ENCODE measurements around the gene SLMAP.

SLMAP gene

DNA sequence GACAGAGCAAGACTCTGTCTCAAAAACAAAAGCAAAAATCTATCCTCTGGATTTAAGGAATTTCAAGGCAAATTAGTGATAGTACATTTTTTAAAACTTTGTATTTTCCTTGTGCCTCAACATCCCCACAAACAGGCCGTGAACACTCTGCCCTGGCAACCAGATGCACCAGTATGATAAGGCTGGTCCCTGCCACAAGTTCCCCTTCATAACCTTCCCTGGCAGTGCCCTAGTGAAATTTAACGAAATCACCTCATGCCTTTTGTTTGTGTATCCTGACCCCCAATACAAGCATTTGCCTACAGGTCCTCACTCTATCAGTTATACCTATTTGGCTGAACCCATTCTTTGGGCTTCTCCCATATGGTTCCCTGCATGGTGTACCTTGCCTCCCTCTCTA lies 144.7 kb downstream of the SLMAP start:
- no peak for DNase-seq

DNA sequence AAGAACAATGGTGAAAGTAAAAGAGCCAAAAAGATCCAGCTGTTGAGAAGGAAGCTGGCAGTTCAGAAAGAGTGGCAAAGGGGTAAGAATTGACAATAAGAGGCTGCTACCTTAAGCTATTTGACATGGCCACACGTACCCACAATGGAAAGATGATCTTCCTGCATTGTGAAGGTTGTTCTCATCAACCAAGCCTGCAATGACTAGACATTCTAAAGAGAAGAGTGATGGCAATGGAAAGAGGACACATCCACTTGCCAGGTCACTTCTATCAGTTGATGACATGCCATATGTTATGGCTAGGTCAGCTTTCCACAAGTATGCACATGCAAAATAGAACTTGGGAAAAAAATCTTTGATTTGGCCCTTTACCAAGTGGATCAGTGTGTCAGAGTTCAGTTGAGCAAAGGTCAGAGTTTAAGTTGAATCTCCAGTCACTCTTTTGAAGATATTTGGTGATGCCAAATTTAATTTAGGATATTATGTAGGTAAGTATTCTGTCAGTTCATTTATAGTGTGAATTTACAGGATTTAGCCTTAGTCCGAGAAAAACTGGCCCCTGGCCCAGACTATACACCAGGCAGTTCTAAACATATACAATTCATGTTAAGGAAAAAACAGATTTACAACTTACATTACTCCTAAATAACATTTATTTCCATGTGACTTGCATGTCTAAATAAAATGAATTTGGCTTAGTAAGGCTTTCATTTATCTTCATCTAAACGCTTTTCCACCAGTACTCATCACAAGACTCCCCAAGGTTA lies 147.2 kb downstream of the SLMAP start:
- no peak for DNase-seq

DNA sequence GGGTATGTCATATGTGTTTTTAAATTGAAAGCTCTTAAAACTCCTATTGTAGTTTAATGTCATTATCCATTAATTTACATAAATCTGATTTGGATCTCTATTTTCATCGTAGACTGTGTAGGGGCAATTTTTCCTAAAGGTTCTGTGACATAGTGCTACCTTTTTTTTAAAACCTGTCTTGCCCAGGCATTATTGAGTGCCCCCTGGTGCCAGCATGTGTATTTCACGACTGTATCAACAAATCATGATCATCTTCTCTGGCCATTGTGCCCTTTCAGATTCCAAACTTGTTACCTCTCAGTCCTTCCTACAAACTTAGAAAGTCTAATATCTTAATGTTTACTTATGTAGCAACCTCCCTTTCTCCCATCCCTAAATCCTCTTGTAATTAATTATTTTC lies 154.9 kb downstream of the SLMAP start:
- DNase-seq, result no peak

DNA sequence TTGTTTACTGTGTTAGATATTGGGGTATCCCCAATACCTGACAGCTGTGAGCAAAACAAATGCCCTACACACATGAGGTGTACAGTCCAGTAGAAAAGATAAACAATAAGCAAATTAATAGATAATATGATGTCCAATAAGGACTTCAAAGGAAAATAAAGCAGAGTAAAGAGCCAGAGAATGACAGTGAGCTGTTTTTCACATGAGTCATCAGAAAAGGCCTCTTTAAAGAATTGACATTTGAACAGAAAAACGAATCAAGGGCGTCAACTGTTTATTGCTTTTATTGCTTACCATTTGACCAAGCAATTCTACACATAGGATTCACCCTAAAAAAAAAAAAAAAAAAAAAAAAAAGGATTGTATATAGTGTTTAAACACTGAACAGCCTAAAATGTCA lies 155.5 kb downstream of the SLMAP start:
- DNase-seq, result no peak

DNA sequence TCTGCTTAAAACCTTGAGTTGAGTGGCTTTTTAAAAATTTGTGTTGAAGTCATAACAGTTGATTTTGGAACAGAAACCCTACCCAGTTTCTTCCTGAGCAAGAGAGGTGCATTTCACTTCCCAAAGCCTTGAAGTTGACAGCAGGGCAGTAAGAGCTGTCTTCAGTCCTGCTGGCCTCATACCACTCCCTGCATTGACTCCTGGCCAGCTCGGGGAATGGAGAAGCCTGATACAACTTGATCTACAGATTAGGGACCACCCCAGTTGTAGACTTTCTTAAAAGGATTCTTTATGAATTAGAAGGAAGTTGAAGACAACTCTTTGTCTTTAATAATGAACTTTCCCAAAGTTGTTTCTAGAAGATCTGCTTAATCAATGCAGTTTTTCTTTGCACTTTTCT lies 161.5 kb downstream of the SLMAP start:
- no peak for DNase-seq

DNA sequence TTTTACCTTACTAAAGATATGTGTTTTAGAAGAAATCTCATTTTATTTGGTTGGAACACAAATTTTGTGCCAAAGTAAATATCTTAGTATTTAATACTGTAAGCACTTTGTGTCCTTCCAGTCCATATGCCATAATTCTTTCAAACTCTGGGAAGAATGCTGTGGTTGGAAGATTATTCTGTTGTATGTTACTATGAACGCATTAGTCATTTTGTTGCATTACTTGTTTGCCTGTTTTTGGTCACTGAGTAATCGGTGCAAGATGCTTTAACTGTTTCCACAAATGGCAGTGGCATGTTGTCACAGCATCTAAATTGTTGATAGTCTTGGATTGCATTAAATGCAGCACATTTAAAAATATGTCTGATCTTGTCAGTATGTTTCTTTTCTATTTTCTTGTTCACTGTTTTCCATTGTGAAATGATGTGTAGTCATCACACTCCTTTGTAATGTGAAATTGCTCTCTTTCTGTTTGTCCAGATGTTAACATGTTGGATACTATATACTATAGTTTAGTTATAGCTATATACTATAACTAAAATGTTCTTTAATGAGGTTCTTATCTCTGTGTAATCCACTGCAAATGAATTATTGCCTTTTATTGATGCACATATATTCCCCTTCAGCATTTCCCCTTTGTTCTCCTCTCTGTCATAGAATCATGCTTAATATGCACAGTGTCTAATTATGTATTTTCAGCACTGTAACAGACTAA lies 162.2 kb downstream of the SLMAP start:
- no peak for DNase-seq

DNA sequence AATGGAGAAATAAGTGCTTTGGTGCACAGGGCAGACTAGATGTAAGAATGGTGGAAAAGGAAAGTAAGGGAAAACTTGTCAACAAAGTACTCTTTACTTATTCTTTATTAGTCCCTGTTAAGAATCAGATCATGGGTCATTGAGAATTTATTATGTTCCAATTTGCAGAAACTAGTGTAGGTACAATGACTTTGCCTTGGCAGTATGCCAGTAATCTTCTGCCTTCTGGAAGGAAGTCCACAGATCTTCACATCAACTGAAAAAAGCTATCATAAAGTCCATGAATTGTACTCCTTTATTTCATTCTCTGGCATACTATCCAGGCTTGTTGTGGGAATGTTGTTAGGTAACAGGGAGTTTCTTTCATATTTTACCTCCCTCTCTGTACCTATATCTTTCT lies 163.9 kb downstream of the SLMAP start:
- DNase-seq, result no peak

DNA sequence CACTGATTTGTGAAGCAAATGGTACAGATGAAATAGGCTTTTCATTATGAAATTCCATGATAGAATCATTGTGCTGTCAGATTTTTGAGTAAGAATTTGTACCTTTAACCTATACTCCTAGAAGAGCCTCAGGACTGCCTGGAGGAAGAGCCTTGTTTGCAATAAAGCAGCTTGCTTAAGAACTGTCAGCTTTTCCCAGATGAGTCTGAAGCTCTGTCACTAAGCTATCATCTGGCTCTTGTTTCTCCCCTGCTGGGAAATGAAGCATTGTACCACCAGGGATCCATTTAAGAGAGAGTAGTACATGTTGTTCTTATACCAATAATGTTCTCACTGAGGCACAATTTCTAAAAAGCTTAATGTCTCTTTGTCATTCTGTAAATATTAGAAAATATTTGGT lies 167.0 kb downstream of the SLMAP start:
- peak; percentile 5 for DNase-seq

DNA sequence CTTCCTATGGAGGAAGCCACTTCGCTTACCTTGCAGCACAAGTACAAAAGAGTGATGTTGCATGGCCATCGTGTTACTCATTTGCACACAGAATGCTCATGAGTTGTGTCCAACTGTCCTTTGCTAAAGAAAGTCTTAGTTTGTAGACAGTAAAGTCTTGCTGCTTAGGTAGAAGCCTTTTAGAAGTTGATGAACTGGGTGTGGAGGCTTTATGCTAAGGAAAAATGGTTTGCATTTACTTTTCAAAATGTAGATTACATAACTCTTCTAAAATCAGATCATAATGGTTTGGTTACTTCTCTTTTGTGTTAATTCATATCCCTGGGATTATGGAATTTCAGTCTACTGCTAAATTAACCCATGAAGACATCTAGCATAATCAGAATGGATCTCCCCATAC lies 167.6 kb downstream of the SLMAP start:
- DNase-seq, result no peak

DNA sequence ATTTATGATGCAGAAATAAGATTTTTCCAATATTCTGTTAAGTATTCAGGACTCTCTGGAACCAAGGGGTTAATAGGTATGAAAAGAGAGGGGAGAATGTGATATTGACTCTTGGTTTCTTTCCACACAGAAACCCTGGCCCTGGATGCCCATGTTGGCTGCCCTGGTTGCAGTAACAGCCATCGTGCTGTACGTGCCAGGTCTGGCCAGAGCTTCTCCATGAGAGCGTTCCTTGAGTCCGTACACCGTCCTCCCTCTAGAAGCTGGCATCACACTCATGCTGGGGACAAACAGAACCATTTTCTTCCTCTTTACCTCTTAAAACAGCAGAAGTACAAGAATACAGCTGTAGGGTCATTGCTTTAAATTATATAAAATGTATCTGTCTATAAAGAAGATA lies 171.1 kb downstream of the SLMAP start:
- DNase-seq, result no peak

DNA sequence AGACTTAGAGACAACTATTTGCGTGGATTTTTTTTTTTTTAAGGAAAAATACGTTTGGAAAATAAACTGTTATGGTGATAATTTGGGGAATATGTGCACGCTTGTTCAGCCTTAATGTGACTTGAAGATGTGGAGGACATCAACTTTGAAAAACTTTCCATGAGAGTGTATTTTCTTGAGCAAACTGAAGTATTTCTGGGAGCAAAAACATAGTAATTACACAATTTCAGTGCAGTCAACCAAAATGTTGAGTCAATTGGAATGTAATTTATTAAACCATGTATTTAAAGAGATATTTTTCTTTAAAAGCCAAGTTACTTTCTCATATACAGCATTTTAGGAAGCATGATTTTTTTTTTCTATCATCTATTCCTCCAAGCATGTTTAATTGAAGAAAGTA lies 171.8 kb downstream of the SLMAP start:
- DNase-seq, result no peak

DNA sequence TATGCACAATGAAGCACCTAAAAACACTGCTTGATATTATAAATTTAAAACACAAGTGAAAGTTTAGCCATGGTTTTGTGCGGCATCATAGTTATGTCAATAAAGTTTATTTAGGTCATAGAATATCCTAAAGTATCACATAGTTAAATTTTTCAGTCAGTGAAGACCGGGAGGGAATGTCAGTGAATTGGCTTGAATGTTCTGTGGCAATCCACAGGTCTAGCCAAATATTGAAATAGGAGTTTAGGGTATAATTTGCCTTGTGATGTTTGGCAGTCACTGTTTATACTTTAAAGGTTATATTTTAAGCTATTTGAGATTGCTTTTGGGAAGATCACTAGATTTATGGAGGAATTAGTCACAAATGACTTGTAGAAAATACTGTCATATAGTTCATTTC lies 172.4 kb downstream of the SLMAP start:
- DNase-seq, result no peak

DNA sequence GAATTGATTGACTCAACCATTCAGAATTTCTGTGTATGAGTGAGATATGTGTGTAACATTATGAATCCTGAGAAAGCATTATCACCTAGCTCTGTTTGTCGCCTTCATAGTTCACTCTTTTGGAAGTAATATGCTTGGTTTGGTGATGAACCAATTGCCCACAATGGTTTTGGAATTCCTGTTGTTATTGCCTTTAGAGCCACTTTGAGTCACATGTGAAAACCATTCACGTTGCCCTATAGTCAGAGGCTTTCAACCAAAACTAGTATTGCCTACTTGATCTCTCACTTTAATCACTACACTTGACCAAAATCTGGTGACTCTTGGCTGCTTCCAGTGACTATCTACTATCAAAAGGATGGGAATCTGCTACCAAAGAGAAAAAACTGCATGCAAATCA lies 173.9 kb downstream of the SLMAP start:
- DNase-seq, result no peak

DNA sequence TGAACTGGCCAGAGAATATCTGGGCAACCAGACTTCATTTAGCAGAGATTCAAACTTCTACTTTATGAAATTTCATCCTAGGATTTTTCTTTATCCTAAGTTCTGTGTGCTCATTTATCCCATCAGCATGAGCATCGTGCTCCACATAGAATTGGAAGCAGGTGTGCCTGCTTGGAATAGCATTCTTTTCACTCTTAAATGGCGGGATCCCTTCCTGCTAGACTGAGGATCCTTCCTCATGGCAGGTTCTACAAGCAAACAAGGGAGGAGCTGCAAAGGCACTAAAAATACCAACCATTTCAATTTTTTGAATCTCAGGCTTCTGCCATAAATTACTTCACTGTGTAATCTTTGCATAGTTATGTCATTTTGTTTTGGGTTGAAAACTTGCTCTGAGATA lies 177.5 kb downstream of the SLMAP start:
- no peak for DNase-seq

DNA sequence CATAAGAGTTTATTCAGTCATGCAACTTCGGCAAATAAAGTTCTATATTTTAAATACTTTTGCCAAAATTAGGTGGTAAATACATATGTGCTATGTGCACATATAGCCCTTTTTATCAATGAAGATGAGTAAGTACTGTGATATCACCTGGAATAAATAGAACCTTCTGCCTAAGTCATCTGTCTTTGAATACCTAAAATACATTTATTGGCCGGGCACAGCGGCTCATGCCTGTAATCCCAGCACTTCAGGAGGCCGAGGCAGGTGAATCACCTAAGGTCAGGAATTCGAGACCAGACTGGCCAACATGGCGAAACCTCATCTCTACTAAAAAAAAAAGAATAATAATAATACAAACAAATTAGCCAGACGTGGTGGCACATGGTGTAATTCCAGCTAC lies 178.3 kb downstream of the SLMAP start:
- no peak for DNase-seq

DNA sequence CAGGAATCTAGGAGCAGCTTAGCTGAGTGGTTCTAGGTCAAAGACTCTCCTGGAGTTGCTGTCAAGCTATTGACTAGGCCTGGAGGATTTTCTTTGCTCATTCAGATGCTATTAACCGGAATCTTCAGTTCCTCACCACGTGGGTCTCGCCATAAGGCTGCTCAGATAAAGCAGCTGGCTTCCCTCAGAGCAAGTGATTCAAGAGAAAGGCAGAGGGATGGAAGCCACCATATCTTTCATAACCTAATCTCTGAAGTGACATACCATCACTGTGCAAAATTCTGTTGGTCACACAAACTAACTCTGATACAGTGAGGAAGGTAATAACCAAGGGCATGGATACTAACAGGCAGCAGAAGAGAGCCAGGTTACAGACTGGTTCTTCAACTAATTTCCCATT lies 179.4 kb downstream of the SLMAP start:
- no peak for DNase-seq

DNA sequence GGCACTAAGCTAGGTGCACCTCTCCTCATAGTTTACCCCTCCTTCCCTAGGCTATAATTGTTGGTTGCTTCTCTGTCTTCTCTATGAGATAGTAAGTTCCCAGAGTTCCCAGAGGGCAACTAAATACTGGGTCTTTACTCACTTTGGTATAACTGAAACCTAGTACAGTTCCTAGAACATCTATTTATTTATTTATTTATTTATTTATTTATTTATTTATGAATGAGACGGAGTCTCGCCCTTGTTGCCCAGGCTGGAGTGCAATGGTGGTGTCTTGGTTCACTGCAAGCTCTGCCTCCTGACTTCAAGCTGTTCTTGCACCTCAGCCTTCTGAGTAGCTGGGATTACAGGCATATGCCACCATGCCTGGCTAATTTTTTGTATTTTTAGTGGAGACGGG lies 181.0 kb downstream of the SLMAP start:
- DNase-seq, result no peak

DNA sequence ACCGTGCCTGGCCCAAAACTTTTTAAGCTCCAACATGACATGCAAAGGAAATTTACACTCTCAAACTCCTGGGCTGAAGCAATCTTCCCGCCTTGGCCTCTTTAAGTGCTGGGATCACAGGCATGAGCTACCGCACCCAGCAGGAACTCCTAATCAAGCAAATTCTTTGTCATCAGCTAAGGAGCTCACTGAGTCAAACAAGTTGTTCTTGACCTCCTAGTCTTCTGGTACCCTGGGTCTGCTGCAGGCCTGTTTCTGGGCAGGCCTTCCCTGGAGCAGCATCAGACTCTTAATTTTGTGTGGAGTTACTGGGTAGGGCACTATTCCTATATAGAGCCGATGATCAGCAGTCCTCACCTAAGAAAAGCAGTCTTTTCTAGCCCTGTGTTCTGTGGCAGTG lies 183.7 kb downstream of the SLMAP start:
- no peak for DNase-seq

DNA sequence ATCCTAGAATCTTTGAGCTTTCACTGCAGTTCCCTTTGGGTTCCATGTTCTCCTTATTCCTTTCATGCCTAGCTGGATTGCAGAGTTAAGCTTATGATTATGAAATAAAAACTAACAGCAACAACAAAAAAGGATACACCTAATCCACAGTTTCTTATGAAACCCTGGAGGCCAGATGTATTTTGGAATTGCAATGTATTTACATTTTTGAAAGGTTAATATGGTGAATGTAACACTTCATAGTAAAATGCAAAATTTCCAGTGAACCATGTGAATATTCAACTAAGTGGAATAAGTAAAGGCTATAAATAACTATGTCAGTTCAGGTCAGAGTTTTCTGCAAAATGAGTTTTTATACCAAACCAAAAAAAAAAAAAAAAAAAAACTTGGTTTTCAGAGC lies 186.3 kb downstream of the SLMAP start:
- DNase-seq, result no peak

DNA sequence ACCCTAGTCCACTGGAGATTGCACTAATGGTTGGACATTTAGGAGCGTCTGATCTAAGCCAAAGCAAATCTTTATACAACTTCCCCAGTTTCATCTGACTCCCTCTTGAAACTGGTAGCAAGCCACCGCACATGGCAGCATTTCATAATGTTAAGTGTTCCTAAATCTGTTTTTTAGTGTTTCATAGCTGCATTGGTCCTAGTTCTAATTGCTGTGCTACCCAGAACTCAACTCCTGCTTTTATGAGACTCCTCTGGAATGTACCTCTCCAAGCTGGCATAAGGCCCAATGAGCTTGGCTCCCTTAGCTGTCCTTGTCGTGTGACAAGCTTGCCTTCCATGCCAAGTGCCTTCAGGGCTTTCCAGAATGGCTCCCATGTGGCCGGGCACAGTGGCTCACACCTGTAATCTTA lies 186.8 kb downstream of the SLMAP start:
- DNase-seq, result no peak

DNA sequence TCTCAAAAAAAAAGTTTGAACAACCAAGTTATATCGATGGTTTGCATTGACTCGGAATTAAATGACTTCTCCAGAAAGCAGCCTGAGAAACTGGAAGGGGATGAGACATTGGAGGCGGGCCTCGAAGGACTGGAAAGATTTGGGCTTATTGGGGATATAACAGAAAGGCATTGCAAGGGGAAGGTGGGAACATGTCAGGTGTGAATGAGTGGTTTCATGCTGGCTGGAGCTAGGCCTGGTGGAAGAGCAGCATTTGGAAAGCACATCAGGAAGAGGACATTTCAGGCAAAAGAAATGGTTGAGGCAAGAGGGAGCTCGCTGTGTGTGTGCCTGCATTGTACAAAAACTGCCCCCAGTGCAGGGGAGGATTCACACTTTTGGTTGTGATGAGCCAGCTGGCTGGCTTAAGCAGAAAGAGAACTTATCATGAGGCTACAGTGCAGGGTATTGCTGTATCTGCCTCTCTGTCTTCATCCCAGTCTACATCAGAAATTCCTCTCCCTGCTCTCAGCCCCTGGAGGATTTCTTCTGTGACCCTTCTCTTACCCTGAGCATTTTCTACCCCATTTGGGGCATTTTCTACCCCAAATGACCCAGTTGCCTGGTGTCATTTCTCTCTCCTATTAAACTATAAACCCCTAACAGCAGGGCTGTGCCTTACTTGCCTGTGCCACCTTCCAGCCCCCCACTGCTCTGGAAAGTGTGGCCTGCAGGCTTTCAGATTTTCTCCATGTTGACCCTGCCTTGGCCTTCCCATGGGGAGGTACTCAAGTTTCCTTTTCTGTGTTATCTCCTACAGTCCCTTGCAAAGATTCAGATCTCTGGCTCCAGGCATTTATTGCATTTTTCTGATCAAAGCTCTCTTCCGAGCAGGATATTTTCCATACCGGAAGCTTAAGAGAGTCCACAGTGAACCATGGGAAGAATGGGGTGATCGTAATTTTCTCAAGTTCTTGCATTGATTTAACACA lies 187.7 kb downstream of the SLMAP start:
- DNase-seq, result no peak

DNA sequence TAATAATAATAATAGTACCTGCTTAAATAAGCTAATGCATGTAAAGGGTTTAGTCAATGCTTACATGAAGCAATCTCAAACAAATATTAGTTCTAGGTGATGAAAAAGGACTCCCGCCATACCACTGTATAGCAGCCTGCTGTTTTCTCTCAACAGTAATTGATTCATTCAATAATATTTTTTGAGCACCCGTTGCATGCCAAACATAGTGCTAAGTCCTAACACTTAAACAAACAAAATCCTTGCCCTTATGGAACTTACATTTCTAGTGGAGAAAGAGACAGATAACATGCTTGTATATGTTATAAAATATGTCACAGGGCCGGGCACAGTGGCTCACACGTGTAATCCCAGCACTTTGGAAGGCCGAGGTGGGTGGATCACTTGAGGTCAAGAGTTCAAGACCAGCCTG lies 190.9 kb downstream of the SLMAP start:
- DNase-seq, result no peak

DNA sequence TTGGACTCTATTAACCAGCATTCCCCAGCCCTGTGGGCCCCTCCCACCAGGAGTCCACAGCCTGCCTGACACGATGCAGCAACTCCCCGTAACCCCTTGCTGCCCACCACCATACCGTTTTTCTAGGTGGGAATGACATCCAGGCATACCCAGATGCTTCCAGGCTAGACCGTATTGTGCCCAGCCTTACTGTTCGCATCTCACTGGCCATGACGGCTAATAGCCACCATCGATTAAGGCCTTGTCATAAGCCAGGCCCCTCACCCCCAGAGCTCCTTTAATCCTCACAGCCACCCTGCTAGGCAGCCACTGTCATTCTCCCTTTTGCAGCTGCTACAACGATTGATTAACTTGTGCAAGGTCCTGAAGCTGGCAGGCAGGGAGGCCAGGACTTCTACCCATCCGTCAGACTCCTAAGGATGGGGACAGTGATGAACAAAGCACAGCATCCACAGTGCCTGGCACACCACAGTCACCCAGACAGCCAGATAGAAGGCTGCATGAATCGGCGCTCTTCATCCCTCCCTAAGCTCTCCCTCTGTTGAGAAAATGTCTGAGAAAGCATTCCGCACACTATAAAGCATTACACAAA lies 192.1 kb downstream of the SLMAP start:
- no peak for DNase-seq
